Measurements from ENCODE around the gene FAM3A.
A peak's percentile ranks its signal among the peaks of the same experiment; 100 is the strongest.
"Not testable (repeated sequence)": the region's sequence is repeated elsewhere in the genome, so short reads cannot be mapped to it uniquely, and the experiment has no call there.

FAM3A gene
- long read RNA-seq, donor 1, partial matches to known transcripts: 0 of 12 reads
- long read RNA-seq, donor 1, other reads (novel, unspliced or antisense): 0 of 12 reads
- long read RNA-seq, donor 2, partial matches to known transcripts: 0 of 8 reads
- long read RNA-seq, donor 2, other reads (novel, unspliced or antisense): 0 of 8 reads
- long read RNA-seq, donor 3, partial matches to known transcripts: 0 of 1 reads
- long read RNA-seq, donor 3, other reads (novel, unspliced or antisense): 0 of 1 reads
- long read RNA-seq, donor 4, partial matches to known transcripts: 0 of 11 reads
- long read RNA-seq, donor 4, other reads (novel, unspliced or antisense): 5 of 11 reads
- long read RNA-seq, donor 5, partial matches to known transcripts: 0 of 3 reads
- long read RNA-seq, donor 5, other reads (novel, unspliced or antisense): 0 of 3 reads
- long read RNA-seq, donor 6, transcript FAM3A-215 (9 exons, 1,800 nt): major isoform, 5 of 14 reads
- long read RNA-seq, donor 6, partial matches to known transcripts: 0 of 14 reads
- long read RNA-seq, donor 6, other reads (novel, unspliced or antisense): 0 of 14 reads
- long read RNA-seq, donor 7, transcript FAM3A-215 (9 exons, 1,800 nt): major isoform, 8 of 13 reads
- long read RNA-seq, donor 7, partial matches to known transcripts: 0 of 13 reads
- long read RNA-seq, donor 7, other reads (novel, unspliced or antisense): 0 of 13 reads
- long read RNA-seq, donor 8, partial matches to known transcripts: 0 of 12 reads
- long read RNA-seq, donor 8, other reads (novel, unspliced or antisense): 0 of 12 reads

GRCh38 chrX:154515966-154516655 lies at the start of gene FAM3A:
Gene FAM3A (minus strand): TSS chrX:154516232. CDS start chrX:154515772, 460 bp downstream.
- peak; percentile 83 for DNase-seq

- DNase-seq: not testable (repeated sequence)
Observed at GRCh38 chrX:154562295-154562694, 46.3 kb upstream of the FAM3A start.

- not testable (repeated sequence) for DNase-seq
Observed at GRCh38 chrX:154560326-154560725, 44.3 kb upstream of the FAM3A start.

- not testable (repeated sequence) for DNase-seq
Observed at GRCh38 chrX:154558896-154559295, 42.9 kb upstream of the FAM3A start.

- not testable (repeated sequence) for DNase-seq
Observed at GRCh38 chrX:154558060-154558690, 42.1 kb upstream of the FAM3A start.

GRCh38 chrX:154552112-154552806 lies 36.2 kb upstream of the FAM3A start:
- not testable (repeated sequence) for DNase-seq

- DNase-seq: no peak
Observed at GRCh38 chrX:154549766-154550165, 33.7 kb upstream of the FAM3A start.

DNA sequence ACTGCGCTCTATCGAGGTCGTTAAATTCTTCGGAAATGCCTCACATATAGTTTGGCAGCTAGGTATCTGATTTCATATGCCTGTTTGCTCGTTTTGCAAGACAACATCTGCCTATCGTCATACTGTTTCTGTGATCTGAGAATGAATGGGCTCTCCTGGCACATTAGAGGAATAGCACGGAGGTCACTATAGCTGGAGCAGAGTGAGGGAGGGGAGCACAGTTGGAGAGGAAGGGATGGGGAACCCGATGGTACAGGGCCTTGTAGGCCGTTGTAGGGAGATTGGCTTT lies 31.9 kb upstream of the FAM3A start:
- no peak for DNase-seq

- DNase-seq: peak; percentile 96
Observed at GRCh38 chrX:154547245-154548027, 31.4 kb upstream of the FAM3A start, which contains the start of gene IKBKG. Gene IKBKG (plus strand): TSS chrX:154547620. CDS start chrX:154552003, 4,383 bp downstream.

- DNase-seq: peak; percentile 70
Observed at GRCh38 chrX:154546354-154547244, 30.6 kb upstream of the FAM3A start, which contains the start of gene G6PD. Gene G6PD (minus strand): TSS chrX:154546846. CDS start chrX:154546155, 691 bp downstream.

GRCh38 chrX:154545673-154546274 lies 29.7 kb upstream of the FAM3A start:
- DNase-seq: no peak

DNA sequence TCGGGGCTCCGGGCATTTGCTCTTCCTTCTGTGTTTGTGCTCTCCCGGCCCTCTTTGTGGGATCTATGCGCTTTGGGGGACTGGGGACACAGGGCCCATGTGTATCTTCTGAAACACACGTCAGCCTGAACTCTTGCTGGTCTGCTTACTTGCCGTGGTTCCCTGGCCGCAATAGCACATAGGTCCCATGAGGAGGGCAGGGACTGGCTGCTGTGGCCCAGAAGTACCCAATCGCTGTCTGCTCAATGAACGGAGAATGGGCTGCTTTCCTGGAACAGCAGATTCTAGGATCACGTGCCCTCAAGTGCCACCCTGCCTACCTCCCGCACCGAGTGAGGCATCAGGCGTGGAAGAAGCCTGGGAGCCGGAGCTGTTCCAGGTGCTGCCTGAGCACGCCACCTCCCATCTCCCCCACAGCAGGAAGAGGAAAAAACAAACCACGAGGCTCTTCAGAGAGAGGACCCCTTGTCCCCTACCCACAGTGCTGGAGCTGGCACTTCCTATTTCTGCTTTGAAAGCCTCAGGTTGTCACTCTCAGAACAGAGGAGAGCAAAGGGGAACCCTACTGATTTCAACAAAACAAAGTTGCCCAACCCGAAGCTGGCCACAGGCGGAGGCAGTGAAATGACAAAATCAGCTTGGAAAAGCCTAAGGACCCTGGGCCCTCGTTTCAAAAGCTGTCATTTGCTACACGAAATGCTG lies 26.8 kb upstream of the FAM3A start:
- no peak for DNase-seq

DNA sequence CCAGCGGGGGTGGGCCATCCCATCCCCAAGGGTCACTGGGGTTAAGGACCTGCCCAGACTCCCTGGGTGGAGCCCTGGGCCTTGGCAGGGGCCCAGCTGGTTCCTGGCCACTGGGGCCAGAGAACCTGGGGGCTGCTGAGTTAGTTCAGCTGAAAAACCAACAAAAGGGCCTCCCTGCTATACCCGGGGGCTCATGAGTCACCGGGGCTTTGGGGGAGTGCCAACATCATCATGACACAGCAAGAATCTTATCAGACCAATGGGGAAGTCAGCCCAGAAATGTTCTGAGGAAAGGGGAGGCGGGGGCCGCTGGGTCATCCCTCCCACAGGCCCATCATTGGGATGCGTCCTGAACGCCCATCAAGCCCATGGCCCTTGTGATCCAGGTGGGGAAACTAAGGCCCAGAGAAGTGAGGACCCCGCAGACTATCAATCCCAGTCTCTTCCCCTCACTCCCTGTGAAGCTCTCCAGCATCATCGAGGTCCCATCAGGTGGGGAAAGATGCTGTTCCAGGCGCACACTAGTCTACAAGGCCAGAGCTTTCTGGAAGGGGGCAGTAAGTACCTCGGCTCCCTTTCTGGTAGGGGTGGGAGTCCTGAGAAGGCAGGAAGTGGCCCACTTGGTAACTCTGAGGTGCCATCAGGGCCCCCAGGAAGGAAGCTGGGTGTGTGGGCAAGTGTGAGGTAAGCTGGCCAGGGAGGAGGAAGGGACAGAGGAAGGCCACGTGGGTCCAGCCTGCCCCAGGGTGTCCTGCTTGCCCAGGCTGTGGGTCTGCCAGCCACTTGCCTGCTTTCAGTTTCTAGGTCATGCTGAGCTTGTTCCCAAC lies 26.1 kb upstream of the FAM3A start:
- no peak for DNase-seq

- no peak for DNase-seq
Observed at GRCh38 chrX:154541589-154541895, 25.5 kb upstream of the FAM3A start.

GRCh38 chrX:154540897-154541535 lies 25.0 kb upstream of the FAM3A start:
- no peak for DNase-seq

DNA sequence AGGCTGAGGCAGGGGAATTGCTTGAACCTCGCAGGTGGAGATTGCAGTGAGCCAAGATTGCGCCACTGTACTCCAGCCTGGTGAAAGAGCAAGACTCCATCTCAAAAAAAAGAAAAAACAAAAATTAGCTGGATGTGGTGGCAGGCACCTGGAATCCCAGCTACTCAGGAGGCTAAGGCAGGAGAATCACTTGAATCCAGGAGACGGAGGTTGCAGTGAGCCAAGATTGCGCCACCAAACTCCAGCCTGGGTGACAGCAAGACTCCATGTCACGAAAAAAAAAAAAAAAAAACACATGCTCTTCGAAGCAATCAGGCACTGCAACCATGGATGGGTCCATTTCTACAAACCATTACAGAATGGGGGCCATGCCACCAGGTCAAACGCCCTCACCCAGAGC lies 24.3 kb upstream of the FAM3A start:
- DNase-seq: not testable (repeated sequence)

DNA sequence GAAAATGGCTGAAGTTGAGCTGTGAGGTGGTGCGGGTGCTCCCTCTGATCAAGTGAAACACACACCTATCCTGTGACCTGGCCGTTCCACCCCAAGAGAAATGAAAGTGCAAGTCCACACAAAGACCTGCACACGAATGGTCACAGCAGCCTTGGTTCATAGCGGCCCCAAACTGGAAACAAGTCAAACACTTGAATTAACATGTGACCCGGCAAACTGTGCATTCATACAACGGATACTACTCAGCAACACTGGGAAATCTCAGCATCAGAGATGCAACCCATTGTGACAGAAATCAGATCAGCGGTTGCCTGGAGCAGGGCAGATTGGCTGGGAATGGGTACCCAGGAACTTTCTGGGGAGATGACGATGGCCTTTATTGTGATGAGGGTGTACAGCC lies 23.0 kb upstream of the FAM3A start:
- DNase-seq: no peak
